ENCODE data around the gene SRRM4. TPM values are rescaled to one million over a fixed set of nuclear protein-coding genes. Genes with fewer than 3 reads are reported as not detected.
"Not testable (repeated sequence)": the region's sequence is repeated elsewhere in the genome, so short reads cannot be mapped to it uniquely, and the experiment has no call there.

The SRRM4 gene
- polyA plus RNA-seq, 1 experiment = not detected

DNA sequence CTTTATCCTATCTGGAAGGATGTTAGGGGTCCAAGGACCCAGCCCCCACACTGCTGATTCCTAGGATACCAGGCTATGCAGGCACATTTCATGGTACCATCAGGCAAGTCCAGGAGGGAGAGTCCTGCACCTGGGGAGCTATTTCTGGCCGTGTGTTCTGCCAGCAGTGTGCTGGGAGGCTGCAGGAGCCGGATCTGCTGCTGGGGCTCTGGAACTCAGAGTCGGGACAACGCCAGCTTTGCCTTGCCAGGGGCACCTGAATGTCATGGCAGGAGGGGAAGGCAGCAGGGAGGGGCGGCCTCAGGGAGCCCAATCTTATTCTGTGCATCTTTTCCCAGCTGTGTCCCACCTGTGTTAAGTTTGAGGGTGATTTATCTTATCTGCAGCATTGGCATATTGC, 17.8 kb downstream of the SRRM4 start:
- CTCF ChIA-PET = no interaction called here
- TF ChIP-seq, protein P1, sequence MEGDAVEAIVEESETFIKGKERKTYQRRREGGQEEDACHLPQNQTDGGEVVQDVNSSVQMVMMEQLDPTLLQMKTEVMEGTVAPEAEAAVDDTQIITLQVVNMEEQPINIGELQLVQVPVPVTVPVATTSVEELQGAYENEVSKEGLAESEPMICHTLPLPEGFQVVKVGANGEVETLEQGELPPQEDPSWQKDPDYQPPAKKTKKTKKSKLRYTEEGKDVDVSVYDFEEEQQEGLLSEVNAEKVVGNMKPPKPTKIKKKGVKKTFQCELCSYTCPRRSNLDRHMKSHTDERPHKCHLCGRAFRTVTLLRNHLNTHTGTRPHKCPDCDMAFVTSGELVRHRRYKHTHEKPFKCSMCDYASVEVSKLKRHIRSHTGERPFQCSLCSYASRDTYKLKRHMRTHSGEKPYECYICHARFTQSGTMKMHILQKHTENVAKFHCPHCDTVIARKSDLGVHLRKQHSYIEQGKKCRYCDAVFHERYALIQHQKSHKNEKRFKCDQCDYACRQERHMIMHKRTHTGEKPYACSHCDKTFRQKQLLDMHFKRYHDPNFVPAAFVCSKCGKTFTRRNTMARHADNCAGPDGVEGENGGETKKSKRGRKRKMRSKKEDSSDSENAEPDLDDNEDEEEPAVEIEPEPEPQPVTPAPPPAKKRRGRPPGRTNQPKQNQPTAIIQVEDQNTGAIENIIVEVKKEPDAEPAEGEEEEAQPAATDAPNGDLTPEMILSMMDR (IDR thresholded peaks at IDR 0.05; ENCODE audit: insufficient read depth, low read depth, low read length) = no peak
- H3K27me3 ChIP-seq (ENCODE audit: control insufficient read depth, insufficient read depth, low read length) = no peaks in the 10 kb centered on the region
- POLR2A ChIA-PET = no interaction called here
- DNase-seq (ENCODE audit: low read depth) = no peak
- H3K4me3 ChIP-seq (ENCODE audit: low read depth, low read length) = no peak overlapping the region
- no peaks in the 10 kb centered on the region for H3K36me3 ChIP-seq (ENCODE audit: control insufficient read depth, insufficient read depth, low read length)

DNA sequence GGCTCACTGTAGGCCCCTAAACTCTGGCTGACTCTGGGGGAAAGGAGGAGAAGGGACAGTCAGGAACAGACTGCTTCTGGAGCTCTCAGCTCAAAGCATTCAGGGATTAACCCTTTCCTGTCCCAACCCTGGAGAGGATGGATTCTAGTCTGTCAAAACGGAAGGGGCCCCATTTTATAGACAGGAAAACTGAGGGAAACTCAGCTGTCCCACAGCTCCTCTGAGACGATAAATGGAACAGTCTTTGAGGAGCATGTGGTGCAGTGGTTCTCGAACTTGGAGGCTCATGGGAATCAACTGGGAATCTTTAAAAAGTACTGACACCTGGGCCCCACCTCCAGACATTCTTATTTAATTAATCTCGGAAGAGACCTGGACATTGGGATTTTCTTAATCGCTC, 23.7 kb downstream of the SRRM4 start:
- Histone ChIP-seq H3K27me3 (ENCODE audit: control insufficient read depth, insufficient read depth, low read length) (no peaks in the 10 kb centered on the region), H3K4me3 (ENCODE audit: low read depth, low read length) (no peak overlapping the region), H3K36me3 (ENCODE audit: control insufficient read depth, insufficient read depth, low read length) (no peaks in the 10 kb centered on the region)
- POLR2A ChIA-PET = no interaction called here
- CTCF ChIA-PET = interaction anchor here (0.5 kb wide), 1 partner anchor 955 kb away, joined by 4 read pairs; no protein-coding TSS in a partner anchor
- TF ChIP-seq, protein P1 (IDR thresholded peaks at IDR 0.05; ENCODE audit: insufficient read depth, low read depth, low read length) = no peak
- DNase-seq (ENCODE audit: low read depth) = no peak

DNA sequence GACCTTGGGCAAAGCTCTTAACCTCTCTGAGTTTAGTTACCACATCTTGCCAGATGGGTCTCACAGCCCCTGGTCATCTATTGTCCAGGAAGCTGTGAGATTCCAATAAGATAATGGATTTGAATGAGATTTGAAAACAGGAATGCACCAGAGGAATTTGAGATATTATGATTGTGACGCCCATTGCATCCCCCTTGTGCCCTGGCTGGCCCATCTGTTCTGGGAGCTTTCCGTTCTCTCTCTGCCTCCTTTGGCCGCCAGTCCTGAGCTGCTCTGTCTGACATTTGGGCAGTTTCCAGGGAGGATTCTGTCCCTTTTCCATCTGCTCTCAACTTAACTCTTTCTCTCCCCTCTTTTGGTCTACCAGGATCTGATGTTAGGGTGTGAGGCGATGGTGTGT, 24.6 kb downstream of the SRRM4 start:
- Histone ChIP-seq H3K27me3 (ENCODE audit: control insufficient read depth, insufficient read depth, low read length) (no peaks in the 10 kb centered on the region), H3K36me3 (ENCODE audit: control insufficient read depth, insufficient read depth, low read length) (no peaks in the 10 kb centered on the region), H3K4me3 (ENCODE audit: low read depth, low read length) (no peak overlapping the region)
- TF ChIP-seq, protein P1 (IDR thresholded peaks at IDR 0.05; ENCODE audit: insufficient read depth, low read depth, low read length) = no peak
- ChIA-PET POLR2A (no interaction called here), CTCF (no interaction called here)
- DNase-seq (ENCODE audit: low read depth) = no peak

DNA sequence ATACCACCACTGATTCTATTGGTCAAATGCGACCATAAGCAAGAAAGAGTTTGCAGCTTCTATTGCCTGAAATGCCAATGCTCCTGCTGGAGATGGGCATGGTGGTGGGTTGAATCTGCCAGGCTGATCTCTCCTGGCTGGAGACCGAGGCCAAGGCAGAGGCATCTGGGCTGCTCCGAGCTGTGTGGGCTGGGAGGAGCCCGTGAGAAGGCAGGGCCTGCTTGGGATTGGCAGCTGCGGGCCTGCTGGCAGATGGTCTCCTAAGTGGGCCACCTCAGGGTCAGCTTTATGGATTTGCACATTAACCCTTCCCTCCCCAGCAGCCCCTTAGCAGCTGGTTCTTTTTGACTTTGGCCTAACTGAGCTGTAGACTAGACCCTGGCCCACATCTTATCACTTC, 25.4 kb downstream of the SRRM4 start:
- ChIA-PET CTCF (no interaction called here), POLR2A (no interaction called here)
- no peak for DNase-seq (ENCODE audit: low read depth)
- TF ChIP-seq, protein P1 (IDR thresholded peaks at IDR 0.05; ENCODE audit: insufficient read depth, low read depth, low read length) = no peak
- Histone ChIP-seq H3K36me3 (ENCODE audit: control insufficient read depth, insufficient read depth, low read length) (no peaks in the 10 kb centered on the region), H3K4me3 (ENCODE audit: low read depth, low read length) (no peak overlapping the region), H3K27me3 (ENCODE audit: control insufficient read depth, insufficient read depth, low read length) (no peaks in the 10 kb centered on the region)

DNA sequence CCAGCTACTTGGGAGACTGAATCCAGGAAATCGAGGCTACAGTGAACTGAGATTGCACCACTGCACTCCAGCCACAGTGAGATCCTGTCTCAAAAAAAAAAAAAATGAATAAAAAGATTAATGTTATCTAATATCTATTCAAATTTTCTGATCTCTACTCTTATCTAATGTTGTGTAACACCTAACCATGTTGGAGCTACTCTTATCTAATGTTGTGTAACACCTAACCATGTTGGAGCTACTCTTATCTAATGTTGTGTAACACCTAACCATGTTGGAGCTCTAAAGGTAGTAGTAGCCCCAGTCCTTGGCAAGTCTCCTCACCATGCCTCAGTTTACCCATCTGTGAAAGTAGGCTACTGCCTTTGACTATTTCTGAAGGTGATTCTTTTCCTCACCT, 26.9 kb downstream of the SRRM4 start:
- DNase-seq (ENCODE audit: low read depth); CTCF ChIA-PET; H3K36me3 ChIP-seq (ENCODE audit: control insufficient read depth, insufficient read depth, low read length); H3K27me3 ChIP-seq (ENCODE audit: control insufficient read depth, insufficient read depth, low read length); POLR2A ChIA-PET; H3K4me3 ChIP-seq (ENCODE audit: low read depth, low read length): not testable (repeated sequence)

DNA sequence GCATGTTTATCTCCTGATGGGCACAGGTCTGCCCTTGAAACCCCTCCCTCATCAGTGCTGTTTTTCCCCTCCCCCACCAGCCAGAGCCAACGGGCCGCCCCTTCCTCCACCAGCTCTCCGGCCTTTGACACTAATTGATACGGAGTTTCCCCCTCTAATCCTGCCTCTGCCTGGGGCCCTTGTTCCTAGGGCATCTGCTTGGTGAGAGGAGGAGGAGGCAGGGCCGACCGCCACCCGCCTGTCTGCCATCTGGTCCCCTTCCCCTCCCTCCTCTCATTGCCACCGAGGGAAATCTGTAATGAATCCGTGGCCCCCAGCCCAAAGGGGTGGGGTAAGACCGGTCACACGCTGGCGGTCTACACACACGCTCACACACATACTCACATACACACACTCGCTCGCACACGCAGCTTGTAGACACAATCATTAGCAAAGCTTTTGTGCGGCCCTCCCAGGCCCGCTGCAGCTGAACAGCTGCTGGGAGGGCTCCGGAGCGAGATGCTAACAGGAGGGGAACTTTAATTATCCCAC, 27.4 kb downstream of the SRRM4 start:
- no peaks in the 10 kb centered on the region for H3K27me3 ChIP-seq (ENCODE audit: control insufficient read depth, insufficient read depth, low read length)
- TF ChIP-seq, protein P1 (IDR thresholded peaks at IDR 0.05; ENCODE audit: insufficient read depth, low read depth, low read length) = no peak
- CTCF ChIA-PET = no interaction called here
- H3K36me3 ChIP-seq (ENCODE audit: control insufficient read depth, insufficient read depth, low read length) = no peaks in the 10 kb centered on the region
- POLR2A ChIA-PET = no interaction called here
- H3K4me3 ChIP-seq (ENCODE audit: low read depth, low read length) = no peak overlapping the region
- no peak for DNase-seq (ENCODE audit: low read depth)

All from BJ (cell line).